Left kidney (tissue), 2 donors: ENCODE results near the gene FREM2. TPM values are rescaled to one million over a fixed set of nuclear protein-coding genes. Genes with fewer than 3 reads are reported as not detected.

Source experiments
- DNase-seq: peaks from one replicate; pipeline ENCODE4 v3.0.0-alpha.2; 2013
- polyA plus RNA-seq: library from polyadenylated mRNA; unstranded; fragments of 120-200 nt; gene quantifications from one replicate; pipeline ENCODE4 v1.2.1, GENCODE V29; 2013; ENCODE audit not compliant: insufficient read length

FREM2 gene
- polyA plus RNA-seq, 1 donor: 52.7 TPM

DNA sequence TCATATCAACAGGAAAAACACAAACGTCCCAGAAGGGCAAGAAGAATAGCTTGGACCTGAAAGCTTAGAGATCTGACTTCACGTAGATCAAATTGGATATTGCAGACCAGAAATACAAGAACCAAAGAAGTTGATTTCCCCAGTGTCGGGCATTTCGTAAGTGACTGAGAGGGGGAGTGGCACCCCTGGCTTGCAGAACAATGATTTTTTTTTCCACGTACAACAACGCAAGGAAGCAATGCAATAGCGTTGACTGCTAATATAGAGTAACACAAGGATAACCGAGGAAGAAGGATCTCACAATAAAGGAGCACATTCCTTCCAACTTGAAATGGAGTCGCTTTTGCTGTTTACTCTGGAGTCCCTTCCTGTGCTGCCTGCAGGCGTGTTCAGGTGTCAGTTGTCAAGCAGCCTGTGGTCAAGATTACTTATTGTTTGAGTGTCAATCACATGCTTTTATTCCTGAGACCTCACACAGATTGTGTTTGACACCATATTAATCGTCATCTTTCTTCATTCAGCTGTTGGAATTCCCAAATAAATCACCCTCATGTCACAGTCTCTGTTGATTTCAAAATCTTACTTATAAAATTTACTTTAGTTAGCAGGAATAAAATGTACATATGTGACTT, 139.4 kb downstream of the FREM2 start:
- no peak for DNase-seq

DNA sequence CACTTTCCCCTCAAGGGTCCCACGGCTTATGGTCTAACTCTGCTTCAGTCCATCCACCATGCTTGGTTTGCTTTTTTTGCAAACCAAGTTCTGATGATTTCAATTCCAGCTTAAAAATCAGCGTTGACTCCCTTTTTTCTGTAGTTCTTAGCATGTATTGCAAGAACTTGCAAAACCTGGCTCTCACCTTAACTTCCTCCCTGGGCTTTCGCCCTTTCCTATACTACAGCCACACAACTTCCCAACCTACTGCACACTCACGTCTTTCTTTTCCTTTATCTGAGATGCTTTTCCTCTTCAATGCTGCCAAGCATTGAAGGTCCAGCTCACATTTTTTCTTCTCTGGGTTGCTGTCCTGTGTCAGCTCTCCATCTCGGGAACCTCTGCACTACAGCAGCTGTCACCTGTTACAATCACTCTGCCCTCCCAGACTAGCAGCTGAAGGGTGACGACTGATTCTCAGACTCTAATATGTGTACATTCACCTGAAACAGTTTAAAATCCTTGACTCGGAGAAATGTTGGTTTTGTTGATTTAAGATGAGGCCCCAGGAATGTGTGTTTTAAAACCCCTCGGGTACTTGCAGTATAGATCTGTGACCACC, 143.7 kb downstream of the FREM2 start:
- DNase-seq: no peak

- DNase-seq: no peak
Measured at GRCh38 chr13:38844581-38844980, 157.7 kb downstream of the FREM2 start.

GRCh38 chr13:38848360-38848759, 161.5 kb downstream of the FREM2 start:
- DNase-seq: no peak

- no peak for DNase-seq
Measured at GRCh38 chr13:38849315-38849714, 162.4 kb downstream of the FREM2 start.

DNA sequence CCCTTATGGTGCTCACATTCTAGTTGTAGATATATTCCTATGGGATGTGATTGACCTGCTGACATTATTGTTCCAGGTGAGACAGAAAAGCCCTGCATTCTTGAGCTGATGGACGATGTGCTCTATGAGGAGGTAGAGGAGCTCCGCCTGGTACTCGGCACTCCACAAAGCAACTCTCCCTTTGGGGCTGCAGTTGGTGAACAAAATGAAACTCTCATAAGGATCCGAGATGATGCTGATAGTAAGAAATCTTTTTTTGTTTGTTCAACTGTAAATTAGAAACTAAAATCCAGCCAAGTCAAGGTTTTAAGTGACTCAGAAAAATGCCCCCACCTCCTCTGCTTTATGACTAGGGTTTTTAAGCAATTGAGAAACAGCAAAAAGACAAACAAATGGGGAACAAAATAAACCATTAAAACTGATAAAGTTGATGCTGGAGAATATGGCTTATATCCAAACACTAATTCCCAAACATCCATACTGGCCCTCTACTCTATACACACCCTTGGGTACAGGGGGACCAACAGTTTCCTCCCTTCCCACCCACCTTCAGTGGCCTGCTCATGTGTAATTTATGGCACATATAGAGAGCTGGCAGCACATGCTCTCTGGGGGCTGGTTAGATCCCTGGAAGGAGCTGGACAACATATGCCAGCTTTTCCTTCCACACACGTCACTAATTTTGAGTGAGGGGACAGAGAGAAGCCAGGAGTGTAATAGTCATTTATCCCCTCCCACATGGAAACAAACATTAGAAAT, 164.2 kb downstream of the FREM2 start:
- DNase-seq: no peak

GRCh38 chr13:38854226-38854625, 167.3 kb downstream of the FREM2 start:
- no peak for DNase-seq

DNA sequence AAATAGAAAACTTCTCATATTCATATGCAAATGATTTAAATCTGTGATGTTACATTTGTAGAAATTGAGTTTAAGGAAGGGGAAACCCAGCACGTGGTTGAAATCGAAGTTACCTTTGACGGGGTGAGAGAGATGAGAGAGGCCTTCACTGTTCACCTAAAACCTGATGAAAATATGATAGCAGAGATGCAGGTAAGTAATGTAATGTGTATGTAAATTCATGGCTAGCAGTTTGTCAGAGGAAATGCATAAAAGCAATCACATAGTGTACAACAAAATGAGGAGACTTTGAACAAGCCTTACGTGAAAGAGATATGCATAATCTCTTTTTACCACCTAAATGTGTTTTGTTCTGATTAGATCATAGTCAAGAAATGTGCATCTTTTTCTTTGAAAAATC, 169.2 kb downstream of the FREM2 start:
- DNase-seq: no peak

DNA sequence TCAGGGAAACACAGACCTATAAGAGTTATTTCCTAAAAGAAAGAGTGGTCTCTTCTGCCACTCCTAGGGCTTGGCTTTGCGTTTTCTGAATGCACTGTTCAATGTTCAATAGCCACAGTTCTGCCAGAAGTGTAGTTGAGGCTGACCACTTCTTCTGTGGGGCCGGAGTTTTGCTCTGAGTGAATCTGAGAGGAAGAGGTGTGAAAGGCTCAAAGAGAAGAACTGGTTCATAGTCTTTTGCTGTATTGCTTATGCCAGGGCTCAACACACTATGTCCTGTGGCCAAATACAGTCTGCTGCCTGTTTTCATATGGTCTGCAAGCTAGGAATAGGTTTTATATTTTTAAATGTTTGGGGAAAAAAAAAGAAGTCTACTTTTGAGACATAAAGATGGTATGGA, 175.6 kb downstream of the FREM2 start:
- no peak for DNase-seq

DNA sequence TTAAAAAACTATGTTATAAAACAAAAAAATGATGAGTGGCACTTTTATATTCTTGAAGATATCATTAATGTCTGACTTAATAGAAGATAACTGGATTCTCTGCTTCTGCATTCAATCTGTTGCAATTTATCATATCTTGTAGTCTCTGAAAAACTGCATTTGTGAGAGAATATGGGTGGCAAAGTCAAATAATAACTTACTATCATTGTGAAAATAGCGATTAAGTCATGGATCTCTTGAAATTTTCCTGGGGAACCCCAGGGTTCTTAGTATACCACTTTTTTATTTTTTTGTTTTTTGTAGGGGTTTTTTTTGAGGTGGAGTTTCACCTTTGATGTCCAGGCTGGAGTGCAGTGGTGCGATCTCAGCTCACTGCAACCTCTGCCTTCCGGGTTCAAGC, 176.7 kb downstream of the FREM2 start:
- no peak for DNase-seq

- DNase-seq: no peak
Measured at GRCh38 chr13:38866649-38867048, 179.8 kb downstream of the FREM2 start.

GRCh38 chr13:38868399-38868798, 181.5 kb downstream of the FREM2 start:
- DNase-seq: no peak

GRCh38 chr13:38868870-38869269, 182.0 kb downstream of the FREM2 start:
- no peak for DNase-seq

GRCh38 chr13:38871275-38871674, 184.4 kb downstream of the FREM2 start:
- no peak for DNase-seq

DNA sequence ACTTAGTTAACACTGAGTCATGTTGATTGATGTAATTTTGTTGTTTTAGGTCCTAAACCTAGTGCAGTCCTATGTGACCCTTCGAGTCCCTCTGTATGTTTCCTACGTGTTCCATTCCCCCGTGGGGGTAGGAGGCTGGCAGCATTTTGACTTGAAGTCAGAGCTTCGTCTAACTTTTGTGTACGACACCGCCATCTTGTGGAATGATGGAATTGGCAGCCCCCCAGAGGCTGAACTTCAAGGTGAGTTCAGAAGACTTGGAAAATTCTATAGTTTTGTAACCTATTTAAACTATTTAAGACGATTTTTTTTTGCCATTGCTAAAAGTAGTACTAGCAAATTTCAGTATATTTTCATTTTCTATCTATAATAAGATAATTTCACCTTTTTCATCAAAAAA, 185.8 kb downstream of the FREM2 start:
- peak; percentile 58 for DNase-seq

GRCh38 chr13:38875186-38875875, 188.5 kb downstream of the FREM2 start:
- no peak for DNase-seq

DNA sequence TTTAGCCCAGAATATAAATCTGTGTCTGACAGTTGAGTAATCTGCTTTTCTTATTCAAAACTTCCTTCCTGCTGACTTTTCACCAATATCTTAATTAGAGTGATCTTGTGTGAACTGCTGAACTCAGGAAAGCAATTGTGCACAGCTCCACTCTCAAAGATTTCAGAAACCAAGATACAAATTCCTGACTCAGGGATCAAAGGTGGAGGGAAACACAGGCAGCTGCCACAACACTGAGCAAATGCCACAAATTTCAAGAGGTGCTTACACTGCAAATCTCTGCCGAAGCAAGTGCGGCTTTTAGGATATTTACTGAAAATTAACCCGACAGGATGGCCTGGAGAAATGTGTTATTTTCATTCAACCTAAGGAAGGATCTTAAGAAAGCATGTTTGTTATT, 192.4 kb downstream of the FREM2 start:
- DNase-seq: no peak

DNA sequence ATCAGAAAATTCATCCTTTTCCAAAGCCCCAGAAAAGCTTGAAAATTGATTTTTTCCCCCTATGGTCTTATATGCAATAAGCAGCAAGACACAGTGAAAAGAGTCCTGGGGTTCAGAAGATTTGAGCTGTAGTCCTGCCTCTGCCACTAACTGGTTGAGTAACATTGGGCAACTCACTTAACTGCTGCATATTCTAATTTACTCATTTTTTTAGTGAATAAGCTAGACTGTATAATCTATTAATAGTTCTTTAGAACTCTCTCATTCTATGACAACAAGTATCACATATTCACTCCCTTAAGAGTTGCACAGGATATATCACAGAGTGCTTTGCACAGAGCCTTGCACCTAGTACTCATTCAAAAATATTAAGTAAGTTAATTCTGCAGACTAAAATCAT, 192.9 kb downstream of the FREM2 start:
- no peak for DNase-seq

GRCh38 chr13:38880397-38880796, 193.5 kb downstream of the FREM2 start:
- no peak for DNase-seq

- no peak for DNase-seq
Measured at GRCh38 chr13:38883783-38884182, 196.9 kb downstream of the FREM2 start.

DNA sequence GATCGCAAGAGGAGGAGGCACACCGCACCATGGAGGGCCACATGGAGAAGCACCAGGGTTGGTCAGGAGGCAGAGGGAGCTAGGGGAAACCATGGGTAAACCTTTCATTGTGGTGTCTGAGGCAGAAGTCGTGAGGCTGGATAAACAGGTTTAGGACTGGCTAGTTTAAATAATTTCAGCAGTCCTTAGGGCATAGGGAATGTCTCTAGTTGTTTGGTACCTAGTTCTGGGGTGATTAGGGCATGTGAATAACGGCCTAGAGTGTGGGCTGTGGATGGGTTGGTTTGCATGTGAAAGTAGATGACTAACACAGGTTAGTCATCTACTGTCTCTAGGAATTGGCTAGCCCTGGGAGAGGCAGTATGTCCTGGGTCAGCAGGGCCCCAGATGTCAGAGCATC, 201.4 kb downstream of the FREM2 start:
- DNase-seq: no peak

DNA sequence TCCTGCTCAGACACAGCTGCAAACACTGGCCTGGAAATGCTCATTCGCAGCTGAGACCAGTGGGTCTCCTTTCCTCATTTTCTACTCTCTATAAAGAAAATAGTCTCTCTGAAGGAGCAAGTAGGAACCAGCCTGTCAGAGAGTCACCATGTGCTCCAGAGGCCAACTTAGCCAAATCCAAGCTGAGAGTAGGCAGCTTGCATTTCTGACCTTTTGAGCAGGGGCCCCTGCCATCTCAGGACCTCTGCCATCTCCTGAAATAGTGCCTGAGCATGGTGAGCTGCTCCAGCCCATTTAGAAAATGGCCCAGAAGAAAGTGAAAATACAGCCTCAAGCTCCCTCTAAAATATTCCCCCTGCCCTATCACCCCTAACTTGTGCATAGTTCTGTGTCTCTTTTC, 208.2 kb downstream of the FREM2 start:
- no peak for DNase-seq

DNA sequence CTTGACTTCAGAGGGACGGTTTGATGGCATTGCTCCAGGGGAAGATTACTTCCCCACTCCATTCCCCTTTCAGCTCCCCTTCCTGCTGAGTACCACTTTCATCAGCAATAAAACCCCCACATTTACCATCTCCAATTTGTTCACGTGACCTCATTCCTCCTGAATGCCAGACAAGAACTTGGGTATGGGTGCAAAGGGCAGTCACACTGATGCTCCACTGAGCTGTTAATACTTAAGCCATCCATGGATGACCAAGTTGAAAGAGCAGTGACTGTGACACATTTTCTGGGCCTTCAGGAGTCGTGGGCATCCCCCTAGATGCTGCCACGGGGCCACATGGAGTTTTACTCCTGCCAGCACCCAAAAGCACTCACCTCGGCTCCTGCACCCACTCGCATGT, 210.6 kb downstream of the FREM2 start:
- DNase-seq: no peak
